ENCODE measurements around the gene TECPR2. TPM values are rescaled to one million over a fixed set of nuclear protein-coding genes. Genes with fewer than 3 reads are reported as not detected.
A peak's percentile ranks its signal among the peaks of the same experiment; 100 is the strongest.

TECPR2 gene
- total RNA-seq, 1 donor from 2014 or later = 21.4 TPM

DNA sequence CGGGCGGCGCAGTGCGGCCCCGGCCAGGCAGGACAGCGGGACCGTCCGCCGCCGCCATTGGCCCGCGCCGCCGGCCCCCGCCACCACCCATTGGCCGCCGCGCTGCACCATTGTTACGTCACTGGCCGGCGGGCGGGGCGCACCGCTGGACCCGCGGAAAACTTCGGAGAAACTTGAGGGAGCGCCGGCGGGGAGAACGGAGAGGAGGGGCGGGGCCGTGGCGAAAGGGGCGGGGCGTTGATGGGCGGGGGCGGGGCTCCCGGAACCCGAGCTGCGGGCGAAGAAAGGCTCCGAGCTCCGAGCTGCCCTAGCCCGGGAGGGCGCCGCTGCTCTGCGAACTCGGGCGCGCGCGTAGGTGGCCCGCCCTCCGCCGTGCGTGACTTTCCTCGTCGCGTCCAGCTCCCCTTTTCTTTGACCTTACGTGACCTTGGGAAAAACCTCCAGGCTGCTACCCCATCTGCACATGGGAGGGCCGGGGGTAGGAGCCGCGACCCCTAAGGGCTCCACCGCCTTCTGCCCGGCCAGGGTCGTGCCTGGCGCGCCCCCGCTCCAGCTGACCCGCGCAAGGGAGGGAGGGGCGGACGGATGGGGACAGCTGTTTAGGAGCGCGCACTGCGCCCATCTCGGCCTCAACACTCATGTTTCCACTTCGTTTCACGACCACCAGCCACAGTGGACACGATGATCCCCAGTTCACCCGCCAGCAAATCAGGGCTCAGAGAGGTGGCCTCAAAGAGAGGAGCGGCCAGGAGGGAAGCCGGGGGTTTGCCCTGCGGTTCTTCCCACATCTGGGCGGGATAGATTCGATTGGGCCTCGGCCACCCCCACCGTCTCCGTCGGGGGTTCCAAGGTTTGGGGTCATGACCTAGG is 147.2 kb downstream of the TECPR2 start, which contains the start of gene ANKRD9:
ANKRD9 (minus strand) TSS at position 31 of the 870 bp plus-strand sequence. CDS start 1,887 bp downstream, outside the sequence.
- TF ChIP-seq, protein P1, sequence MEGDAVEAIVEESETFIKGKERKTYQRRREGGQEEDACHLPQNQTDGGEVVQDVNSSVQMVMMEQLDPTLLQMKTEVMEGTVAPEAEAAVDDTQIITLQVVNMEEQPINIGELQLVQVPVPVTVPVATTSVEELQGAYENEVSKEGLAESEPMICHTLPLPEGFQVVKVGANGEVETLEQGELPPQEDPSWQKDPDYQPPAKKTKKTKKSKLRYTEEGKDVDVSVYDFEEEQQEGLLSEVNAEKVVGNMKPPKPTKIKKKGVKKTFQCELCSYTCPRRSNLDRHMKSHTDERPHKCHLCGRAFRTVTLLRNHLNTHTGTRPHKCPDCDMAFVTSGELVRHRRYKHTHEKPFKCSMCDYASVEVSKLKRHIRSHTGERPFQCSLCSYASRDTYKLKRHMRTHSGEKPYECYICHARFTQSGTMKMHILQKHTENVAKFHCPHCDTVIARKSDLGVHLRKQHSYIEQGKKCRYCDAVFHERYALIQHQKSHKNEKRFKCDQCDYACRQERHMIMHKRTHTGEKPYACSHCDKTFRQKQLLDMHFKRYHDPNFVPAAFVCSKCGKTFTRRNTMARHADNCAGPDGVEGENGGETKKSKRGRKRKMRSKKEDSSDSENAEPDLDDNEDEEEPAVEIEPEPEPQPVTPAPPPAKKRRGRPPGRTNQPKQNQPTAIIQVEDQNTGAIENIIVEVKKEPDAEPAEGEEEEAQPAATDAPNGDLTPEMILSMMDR (IDR thresholded peaks at IDR 0.05) = no peak
- Histone ChIP-seq H3K36me3 (no peaks in the 10 kb centered on the region), H3K9me3 (no peaks in the 10 kb centered on the region), H3K4me1 (peaks cover 16% of the 10 kb centered on the region), H3K27ac (peak within 1 kb of the TSS; percentile 76), H3K4me3 (peak within 1 kb of the TSS; percentile 76), H3K27me3 (no peaks in the 10 kb centered on the region)
- ATAC-seq = peak; percentile 91
- intact Hi-C loops (cut with DNase I) = no loop called here
- peak; percentile 98 for DNase-seq

DNA sequence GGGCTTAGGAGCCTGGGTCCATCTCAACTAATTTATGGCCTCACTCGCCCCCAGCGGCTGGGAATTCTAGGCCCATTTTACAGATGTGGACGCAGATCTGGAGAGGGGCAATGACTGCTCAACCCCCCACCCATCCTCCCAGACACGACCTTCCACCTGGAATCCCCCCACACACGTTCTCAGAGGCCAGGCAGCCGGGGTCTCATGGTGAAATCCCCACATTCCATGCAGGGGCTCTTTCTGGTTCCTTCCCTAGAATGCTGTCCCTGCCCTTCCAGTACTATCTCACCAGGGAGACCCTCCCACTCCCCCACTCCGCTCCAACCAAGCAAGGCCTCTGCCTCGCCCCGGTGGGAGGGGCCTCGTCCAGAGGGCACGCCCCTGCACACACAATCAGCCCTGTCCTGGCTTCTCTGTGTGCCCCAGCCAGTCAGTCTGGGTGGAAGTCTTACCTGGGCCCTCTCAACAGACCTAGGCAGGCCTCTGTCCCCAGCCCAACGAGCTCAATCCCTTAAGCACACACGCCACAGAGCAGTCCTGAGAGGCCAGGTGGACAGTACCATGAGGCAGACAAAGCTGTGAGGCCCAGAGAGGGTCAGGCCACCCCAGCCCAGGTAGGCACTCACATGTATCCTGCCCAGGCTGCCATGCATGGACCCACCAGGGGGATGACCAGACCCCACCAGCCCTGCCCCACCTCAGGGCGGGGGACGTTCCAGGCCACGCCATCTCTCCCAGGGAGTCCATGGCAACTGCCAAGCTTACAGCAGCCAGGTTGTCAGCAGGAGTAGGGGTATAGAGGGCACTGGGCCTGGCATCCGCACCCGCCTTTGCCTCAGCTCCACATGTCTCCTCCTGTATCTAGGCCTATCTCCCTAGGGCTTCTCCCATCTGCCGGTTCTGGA is 148.1 kb downstream of the TECPR2 start:
- H3K27ac ChIP-seq = no peak overlapping the region
- no peaks in the 10 kb centered on the region for H3K36me3 ChIP-seq
- peak; percentile 7 for ATAC-seq
- intact Hi-C loops (cut with DNase I) = no loop called here
- no peaks in the 10 kb centered on the region for H3K27me3 ChIP-seq
- H3K4me1 ChIP-seq = peaks cover 16% of the 10 kb centered on the region
- TF ChIP-seq, protein P1 (IDR thresholded peaks at IDR 0.05) = no peak
- peak overlapping the region; percentile 76 for H3K4me3 ChIP-seq
- peak; percentile 74 for DNase-seq
- no peaks in the 10 kb centered on the region for H3K9me3 ChIP-seq

DNA sequence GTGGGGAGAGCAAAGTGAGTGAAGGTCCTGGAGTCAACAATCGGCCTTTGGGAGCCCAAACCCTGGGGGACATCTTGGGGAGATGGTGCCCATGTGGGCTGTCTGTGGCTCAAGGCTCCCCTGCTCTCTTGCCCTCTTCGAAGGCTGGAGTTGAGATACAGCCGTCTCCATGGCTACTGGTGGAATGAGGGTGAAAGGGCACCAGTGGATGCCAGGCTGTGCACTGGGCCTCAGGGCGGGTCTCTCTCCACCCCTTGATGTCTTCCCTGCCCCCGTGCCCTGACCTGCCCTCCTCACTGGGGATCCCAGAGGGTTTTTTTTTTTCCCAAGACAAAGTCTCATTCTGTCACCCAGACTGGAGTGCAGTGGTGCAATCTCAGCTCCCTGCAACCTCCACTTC is 148.8 kb downstream of the TECPR2 start:
- peaks cover 20% of the 10 kb centered on the region for H3K4me1 ChIP-seq
- TF ChIP-seq, protein P1 (IDR thresholded peaks at IDR 0.05) = no peak
- no peak overlapping the region for H3K27ac ChIP-seq
- intact Hi-C loops (cut with DNase I) = no loop called here
- H3K27me3 ChIP-seq = no peaks in the 10 kb centered on the region
- no peak overlapping the region for H3K4me3 ChIP-seq
- H3K9me3 ChIP-seq = no peaks in the 10 kb centered on the region
- no peaks in the 10 kb centered on the region for H3K36me3 ChIP-seq
- DNase-seq (no peak), ATAC-seq (no peak)

DNA sequence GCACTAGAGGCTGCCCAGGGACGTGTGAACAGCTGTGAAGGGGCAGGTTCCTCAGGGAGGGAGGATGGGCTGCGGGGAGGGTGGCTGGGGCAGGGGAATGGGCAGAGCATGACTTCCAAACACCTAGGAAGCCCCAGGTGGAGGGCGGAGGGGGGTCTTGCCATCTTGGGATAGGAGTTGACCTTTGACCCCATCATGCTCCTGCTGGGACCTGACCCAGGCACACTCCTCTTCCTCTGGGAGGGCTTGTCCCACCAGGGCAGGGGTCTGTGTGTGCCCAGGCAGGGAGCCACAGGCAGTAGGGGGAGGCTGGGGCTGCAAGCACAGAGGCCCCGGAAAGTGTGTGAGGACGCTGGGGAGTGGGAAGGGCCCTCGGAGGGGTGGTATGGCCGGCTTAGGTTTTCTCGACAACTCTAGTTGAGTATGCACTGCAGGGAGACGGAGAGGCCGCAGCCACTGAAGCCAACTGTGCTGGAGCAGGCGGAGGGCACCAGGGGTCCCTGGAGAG is 150.1 kb downstream of the TECPR2 start:
- TF ChIP-seq, protein P1 (IDR thresholded peaks at IDR 0.05) = no peak
- intact Hi-C loops (cut with DNase I) = no loop called here
- ATAC-seq = no peak

DNA sequence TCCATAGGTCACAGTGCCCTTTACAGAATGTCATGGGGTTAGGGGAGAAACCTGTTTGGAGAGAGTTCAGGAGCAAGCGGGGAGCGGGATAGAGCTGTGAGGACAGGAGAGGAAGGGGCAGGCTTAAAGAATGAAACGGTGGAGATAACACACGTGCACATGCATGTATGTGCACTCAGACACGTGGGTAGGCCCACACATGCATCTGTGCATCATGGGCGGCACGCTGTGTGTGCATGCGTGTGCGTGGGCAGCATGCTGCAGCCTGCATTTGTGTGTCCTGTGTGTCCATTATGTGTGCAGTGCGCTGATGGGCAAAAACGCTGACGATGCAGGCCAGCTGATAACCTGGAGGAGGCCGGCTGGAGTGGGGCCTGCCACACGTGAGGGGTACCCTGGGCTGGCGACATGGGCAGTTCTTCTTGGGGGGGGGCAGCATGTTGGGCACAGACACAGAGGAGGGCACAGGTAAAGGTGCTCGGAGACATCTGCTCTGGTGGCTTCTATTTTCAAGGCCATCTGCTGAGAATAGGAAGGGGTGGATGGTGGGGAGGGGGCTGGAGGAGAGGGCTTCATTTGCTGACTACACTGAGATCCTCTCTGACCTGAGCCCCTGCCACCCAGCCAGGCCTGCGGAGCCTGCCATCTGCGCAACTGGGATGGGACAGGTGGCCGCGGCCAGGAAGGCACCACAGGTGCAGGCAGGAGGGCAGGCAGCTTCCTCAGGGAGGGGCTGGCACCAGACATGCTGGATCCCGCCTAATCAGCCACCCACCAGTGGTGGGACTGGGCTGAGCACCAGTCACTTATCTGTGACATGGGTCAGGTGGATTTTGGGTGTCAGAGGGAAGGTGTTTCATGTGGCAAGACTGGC is 151.4 kb downstream of the TECPR2 start:
- Histone ChIP-seq H3K4me1 (peaks cover 16% of the 10 kb centered on the region), H3K4me3 (no peak overlapping the region), H3K36me3 (no peaks in the 10 kb centered on the region), H3K27ac (no peak overlapping the region), H3K27me3 (no peaks in the 10 kb centered on the region), H3K9me3 (no peaks in the 10 kb centered on the region)
- intact Hi-C loops (cut with DNase I) = no loop called here
- DNase-seq (no peak), ATAC-seq (no peak)
- TF ChIP-seq, protein P1 (IDR thresholded peaks at IDR 0.05) = no peak

More for the DNA sequence above, 150.1 kb downstream of the TECPR2 start:
- Histone ChIP-seq H3K27me3 (no peaks in the 10 kb centered on the region), H3K36me3 (no peaks in the 10 kb centered on the region), H3K9me3 (no peaks in the 10 kb centered on the region), H3K4me1 (peaks cover 21% of the 10 kb centered on the region), H3K4me3 (no peak overlapping the region), H3K27ac (no peak overlapping the region)
- DNase-seq = no peak

Measured in upper lobe of right lung (tissue), 1 donor.